Brain microvascular endothelial cell (primary cell): Measurements from ENCODE around the gene UROC1.

ENCODE experiments used
- DNase-seq: peaks from one replicate; pipeline ENCODE4 v3.0.0-alpha.2; 2020
- H3K27ac ChIP-seq: fragments of 250-450 bp; sonication (Bioruptor Pico); 2 replicates; pipeline ENCODE4 v1.5.1; 2020; ENCODE audit warnings: mild to moderate bottlenecking, moderate library complexity
- H3K27me3 ChIP-seq: fragments of 250-450 bp; sonication (Bioruptor Pico); replicated peaks from 2 replicates; pipeline ENCODE4 v1.5.1; 2020; ENCODE audit warnings: mild to moderate bottlenecking
- H3K36me3 ChIP-seq: fragments of 250-450 bp; sonication (Bioruptor Pico); replicated peaks from 2 replicates; pipeline ENCODE4 v1.5.1; 2020; ENCODE audit warnings: mild to moderate bottlenecking
- H3K4me3 ChIP-seq: 2 replicates; pipeline ENCODE4 v1.5.1; 2011; ENCODE audit warnings: low read depth, mild to moderate bottlenecking, control low read depth, low read length, moderate library complexity
- in situ Hi-C: cut with HindIII; loops from 2 replicates; pipeline ENCODE4 v1.10.0; 2017; ENCODE audit warnings: low sequenced_read_pairs, low pct_ligation_motif_present
- TF ChIP-seq, protein P1 (sequence below): IDR thresholded peaks from 2 replicates; pipeline ENCODE4 v1.5.1; 2011; ENCODE audit warnings: low read depth, mild to moderate bottlenecking, moderate library complexity, low read length, control low read depth, inconsistent platforms; ENCODE audit errors: missing control alignments

The UROC1 gene

DNA sequence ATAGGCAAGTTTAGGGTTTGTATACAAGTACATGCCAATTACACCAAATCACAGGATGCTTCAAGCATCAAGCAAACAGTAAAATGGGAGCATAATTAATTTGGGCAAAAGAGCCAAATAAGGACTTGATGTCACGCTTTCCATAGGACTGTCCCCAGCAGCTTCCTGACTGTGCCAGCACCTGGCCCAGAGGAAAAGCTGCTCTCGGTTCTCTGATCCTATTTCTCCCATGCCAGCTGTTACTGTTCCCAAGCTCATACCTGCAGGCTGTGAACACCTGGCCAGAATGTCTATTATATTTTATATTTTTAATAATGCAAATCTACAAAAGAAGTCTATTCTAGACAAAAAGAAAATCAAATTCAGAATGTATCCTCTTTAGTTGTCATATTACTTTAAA lies 54.1 kb downstream of the UROC1 start:
- in situ Hi-C loops, result no loop called here
- no peak for DNase-seq
- Histone ChIP-seq H3K4me3 (no peak overlapping the region), H3K36me3 (peaks cover 72% of the 10 kb centered on the region), H3K27ac (no peak overlapping the region), H3K27me3 (no peaks in the 10 kb centered on the region)
- TF ChIP-seq, protein P1, sequence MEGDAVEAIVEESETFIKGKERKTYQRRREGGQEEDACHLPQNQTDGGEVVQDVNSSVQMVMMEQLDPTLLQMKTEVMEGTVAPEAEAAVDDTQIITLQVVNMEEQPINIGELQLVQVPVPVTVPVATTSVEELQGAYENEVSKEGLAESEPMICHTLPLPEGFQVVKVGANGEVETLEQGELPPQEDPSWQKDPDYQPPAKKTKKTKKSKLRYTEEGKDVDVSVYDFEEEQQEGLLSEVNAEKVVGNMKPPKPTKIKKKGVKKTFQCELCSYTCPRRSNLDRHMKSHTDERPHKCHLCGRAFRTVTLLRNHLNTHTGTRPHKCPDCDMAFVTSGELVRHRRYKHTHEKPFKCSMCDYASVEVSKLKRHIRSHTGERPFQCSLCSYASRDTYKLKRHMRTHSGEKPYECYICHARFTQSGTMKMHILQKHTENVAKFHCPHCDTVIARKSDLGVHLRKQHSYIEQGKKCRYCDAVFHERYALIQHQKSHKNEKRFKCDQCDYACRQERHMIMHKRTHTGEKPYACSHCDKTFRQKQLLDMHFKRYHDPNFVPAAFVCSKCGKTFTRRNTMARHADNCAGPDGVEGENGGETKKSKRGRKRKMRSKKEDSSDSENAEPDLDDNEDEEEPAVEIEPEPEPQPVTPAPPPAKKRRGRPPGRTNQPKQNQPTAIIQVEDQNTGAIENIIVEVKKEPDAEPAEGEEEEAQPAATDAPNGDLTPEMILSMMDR, result no peak

DNA sequence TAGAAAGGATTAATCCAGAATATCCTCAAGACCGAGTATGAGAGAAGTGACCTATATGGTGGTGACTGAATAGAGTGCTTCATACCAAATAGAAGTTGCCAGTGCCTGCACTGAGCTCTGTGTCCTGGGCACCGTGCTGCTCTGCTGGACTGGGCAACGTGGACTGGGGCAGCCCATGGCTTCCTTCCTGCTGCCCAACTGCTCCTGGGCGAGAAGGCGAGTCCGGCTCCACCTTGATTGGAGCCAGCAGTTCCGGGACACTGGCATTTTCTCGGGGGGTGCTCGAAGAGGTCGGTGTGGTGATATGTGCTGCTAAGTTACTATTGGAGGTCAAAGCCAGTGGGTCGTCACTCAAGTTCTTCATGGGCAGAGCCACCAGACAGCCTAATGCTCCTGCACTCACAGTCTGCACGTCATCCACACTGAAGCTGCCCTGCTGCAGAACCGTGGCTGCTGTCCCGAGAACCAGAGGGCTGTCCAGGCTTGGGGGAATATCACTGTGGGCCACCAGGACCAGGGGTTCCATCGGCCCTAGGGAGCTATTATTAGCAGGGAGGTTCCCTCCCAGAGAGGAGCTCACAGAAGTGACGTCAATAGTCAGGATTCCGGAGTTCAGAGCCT lies 56.0 kb downstream of the UROC1 start:
- in situ Hi-C loops, result no loop called here
- H3K27me3 ChIP-seq, result no peaks in the 10 kb centered on the region
- no peak for DNase-seq
- H3K36me3 ChIP-seq, result peaks cover 65% of the 10 kb centered on the region
- no peak overlapping the region for H3K27ac ChIP-seq
- TF ChIP-seq, protein P1, result no peak
- no peak overlapping the region for H3K4me3 ChIP-seq

DNA sequence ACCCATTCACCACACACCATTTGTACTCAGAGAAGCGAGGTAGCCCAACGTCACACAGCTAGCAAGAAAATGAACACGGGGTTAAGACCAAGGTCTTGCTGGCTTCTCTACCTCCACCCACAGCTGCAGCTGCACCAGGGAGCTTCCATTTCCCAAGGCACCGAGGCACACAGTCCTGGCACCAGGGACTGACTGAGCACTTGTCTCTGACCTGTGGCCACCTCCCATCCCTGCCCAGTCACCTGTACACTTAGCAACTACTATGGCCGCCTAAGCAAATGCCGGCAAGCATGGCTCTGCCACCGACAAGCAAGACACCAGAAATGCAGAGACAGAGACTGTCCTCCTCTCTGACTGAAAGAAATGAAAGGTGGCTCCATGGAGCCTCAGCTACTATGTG lies 57.2 kb downstream of the UROC1 start:
- no peak for DNase-seq
- in situ Hi-C loops, result no loop called here
- H3K27ac ChIP-seq, result no peak overlapping the region
- H3K27me3 ChIP-seq, result no peaks in the 10 kb centered on the region
- TF ChIP-seq, protein P1, result no peak
- H3K4me3 ChIP-seq, result no peak overlapping the region
- H3K36me3 ChIP-seq, result peaks cover 62% of the 10 kb centered on the region

DNA sequence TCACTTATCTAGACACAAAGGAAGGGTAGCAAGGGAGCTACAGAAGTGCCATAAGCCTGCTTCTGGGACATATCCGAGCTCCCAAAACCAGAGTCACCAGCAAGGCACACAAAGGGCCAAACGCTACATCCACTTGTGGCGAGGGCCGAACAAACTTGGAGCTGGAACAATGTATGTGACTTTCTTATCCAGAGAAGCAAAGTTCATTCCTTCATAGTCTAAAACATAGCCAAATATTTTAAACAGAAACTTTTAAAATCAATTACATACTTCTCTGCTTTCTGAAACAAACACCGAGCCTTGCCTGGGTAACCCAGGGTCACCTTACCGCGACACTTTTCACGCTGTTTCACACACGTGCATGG lies 57.8 kb downstream of the UROC1 start:
- Histone ChIP-seq H3K27me3 (no peaks in the 10 kb centered on the region), H3K36me3 (peaks cover 57% of the 10 kb centered on the region), H3K27ac (no peak overlapping the region), H3K4me3 (no peak overlapping the region)
- DNase-seq, result no peak
- TF ChIP-seq, protein P1, result no peak
- in situ Hi-C loops, result no loop called here

DNA sequence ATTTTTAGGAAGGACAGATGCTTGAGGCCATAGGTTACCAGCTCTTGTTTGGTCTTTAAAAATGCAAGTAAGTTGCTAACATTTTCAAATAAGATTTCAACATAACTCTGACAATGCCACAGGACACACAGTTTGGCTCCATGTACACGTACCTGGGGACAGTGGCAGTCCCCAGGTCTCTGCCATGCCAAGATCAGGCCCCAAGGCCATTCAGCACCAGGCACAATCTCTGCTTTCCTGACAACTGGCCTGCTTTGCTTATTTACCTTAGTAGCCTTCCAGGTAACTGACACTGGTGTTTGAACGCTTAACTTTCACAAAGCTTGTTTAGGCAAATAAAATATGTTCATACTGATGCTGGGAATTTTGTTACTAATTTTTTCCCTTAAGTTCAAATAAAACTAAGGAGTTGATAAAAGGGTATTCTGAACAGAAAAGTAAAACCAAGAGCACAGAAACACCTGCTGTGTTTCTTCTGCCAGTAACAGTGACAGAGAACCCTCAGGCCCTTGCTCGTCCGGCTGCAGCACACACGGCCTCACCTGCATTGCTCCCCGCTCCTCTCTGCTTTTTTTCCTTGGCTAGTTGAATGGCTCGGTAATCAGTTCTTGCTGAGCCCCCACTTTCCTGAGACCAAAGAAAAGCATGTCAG lies 58.3 kb downstream of the UROC1 start:
- peaks cover 52% of the 10 kb centered on the region for H3K36me3 ChIP-seq
- TF ChIP-seq, protein P1, result no peak
- DNase-seq, result no peak
- no peak overlapping the region for H3K4me3 ChIP-seq
- no peaks in the 10 kb centered on the region for H3K27me3 ChIP-seq
- in situ Hi-C loops, result no loop called here
- H3K27ac ChIP-seq, result no peak overlapping the region
